Thyroid gland (tissue), 4 donors: ENCODE results near the gene KIF3A.

Experiments used
- POLR2A ChIP-seq, 2 donors: fragments of 450-650 bp; IDR thresholded peaks; one replicate each; pipeline ENCODE4 v1.6.1; 2017; ENCODE audit warnings: antibody characterized with exemption in 2 of 2, mild to moderate bottlenecking in 2 of 2, moderate library complexity in 1 of 2
- TF ChIP-seq, protein P1 (sequence below), 6 experiments: fragments of 200-600 bp in 3 of 6; fragments of 450-650 bp in 3 of 6; sonication (generic) in 3 of 6; IDR thresholded peaks; one replicate each; pipeline ENCODE4 v1.5.1; 2016 to 2019; ENCODE audit warnings: antibody characterized with exemption in 6 of 6, mild to moderate bottlenecking in 2 of 6, inconsistent platforms in 1 of 6, moderate library complexity in 1 of 6

DNA sequence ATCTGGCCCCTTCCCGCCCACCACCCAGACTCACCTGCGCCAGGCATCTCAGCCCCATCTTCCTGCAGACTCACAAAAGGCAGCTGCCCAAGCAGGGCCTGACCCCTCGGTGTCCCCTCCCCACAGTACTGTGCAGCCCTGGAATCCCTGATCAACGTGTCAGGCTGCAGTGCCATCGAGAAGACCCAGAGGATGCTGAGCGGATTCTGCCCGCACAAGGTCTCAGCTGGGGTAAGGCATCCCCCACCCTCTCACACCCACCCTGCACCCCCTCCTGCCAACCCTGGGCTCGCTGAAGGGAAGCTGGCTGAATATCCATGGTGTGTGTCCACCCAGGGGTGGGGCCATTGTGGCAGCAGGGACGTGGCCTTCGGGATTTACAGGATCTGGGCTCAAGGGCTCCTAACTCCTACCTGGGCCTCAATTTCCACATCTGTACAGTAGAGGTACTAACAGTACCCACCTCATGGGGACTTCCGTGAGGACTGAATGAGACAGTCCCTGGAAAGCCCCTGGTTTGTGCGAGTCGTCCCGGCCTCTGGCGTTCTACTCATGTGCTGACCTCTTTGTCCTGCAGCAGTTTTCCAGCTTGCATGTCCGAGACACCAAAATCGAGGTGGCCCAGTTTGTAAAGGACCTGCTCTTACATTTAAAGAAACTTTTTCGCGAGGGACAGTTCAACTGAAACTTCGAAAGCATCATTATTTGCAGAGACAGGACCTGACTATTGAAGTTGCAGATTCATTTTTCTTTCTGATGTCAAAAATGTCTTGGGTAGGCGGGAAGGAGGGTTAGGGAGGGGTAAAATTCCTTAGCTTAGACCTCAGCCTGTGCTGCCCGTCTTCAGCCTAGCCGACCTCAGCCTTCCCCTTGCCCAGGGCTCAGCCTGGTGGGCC, 77.5 kb downstream of the KIF3A start:
- TF ChIP-seq, protein P1, sequence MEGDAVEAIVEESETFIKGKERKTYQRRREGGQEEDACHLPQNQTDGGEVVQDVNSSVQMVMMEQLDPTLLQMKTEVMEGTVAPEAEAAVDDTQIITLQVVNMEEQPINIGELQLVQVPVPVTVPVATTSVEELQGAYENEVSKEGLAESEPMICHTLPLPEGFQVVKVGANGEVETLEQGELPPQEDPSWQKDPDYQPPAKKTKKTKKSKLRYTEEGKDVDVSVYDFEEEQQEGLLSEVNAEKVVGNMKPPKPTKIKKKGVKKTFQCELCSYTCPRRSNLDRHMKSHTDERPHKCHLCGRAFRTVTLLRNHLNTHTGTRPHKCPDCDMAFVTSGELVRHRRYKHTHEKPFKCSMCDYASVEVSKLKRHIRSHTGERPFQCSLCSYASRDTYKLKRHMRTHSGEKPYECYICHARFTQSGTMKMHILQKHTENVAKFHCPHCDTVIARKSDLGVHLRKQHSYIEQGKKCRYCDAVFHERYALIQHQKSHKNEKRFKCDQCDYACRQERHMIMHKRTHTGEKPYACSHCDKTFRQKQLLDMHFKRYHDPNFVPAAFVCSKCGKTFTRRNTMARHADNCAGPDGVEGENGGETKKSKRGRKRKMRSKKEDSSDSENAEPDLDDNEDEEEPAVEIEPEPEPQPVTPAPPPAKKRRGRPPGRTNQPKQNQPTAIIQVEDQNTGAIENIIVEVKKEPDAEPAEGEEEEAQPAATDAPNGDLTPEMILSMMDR (IDR thresholded peaks at IDR 0.05) = no peak
- TF ChIP-seq POLR2A (IDR thresholded peaks at IDR 0.05) = no peak
